GM23248 (cell line): ENCODE results near the gene SCAF11. TPM values are rescaled to one million over a fixed set of nuclear protein-coding genes. Genes with fewer than 3 reads are reported as not detected.

Source experiments
- DNase-seq: peaks from one replicate; pipeline ENCODE4 v3.0.0-alpha.2; 2015
- H2AFZ ChIP-seq: fragments of 200-600 bp; sonication (generic); 2 replicates; pipeline ENCODE4 v1.6.1; 2016; ENCODE audit warnings: antibody characterized with exemption
- H3F3A ChIP-seq: fragments of 200-600 bp; sonication (generic); 2 replicates; pipeline ENCODE4 v1.6.1; 2016; ENCODE audit warnings: mild to moderate bottlenecking, antibody characterized with exemption, mixed run types; ENCODE audit not compliant: insufficient read depth
- H3K27ac ChIP-seq: fragments of 200-600 bp; sonication (generic); 2 replicates; pipeline ENCODE4 v1.5.1; 2016; ENCODE audit warnings: mild to moderate bottlenecking
- H3K27me3 ChIP-seq: fragments of 200-600 bp; sonication (generic); replicated peaks from 2 replicates; pipeline ENCODE4 v1.6.1; 2016; ENCODE audit warnings: mild to moderate bottlenecking; ENCODE audit not compliant: insufficient read depth
- H3K36me3 ChIP-seq: fragments of 200-600 bp; sonication (generic); 2 replicates; pipeline ENCODE4 v1.6.1; 2016; ENCODE audit warnings: low read depth, mild to moderate bottlenecking
- H3K4me1 ChIP-seq: fragments of 200-600 bp; sonication (generic); 2 replicates; pipeline ENCODE4 v1.6.1; 2016; ENCODE audit warnings: mild to moderate bottlenecking; ENCODE audit not compliant: insufficient read depth
- H3K4me2 ChIP-seq: fragments of 200-600 bp; sonication (generic); one replicate; pipeline ENCODE4 v1.6.1; 2016; ENCODE audit warnings: mild to moderate bottlenecking; ENCODE audit not compliant: unreplicated experiment
- H3K4me3 ChIP-seq: fragments of 200-600 bp; sonication (generic); 2 replicates; pipeline ENCODE4 v1.5.1; 2016; ENCODE audit warnings: mild to moderate bottlenecking
- H3K79me2 ChIP-seq: fragments of 200-600 bp; sonication (generic); 2 replicates; pipeline ENCODE4 v1.6.1; 2016; ENCODE audit warnings: mild to moderate bottlenecking; ENCODE audit not compliant: insufficient read depth
- H3K9ac ChIP-seq: fragments of 200-600 bp; sonication (generic); 2 replicates; pipeline ENCODE4 v1.6.1; 2016; ENCODE audit warnings: mild to moderate bottlenecking
- H3K9me2 ChIP-seq: fragments of 200-600 bp; sonication (generic); 2 replicates; pipeline ENCODE4 v1.6.1; 2016; ENCODE audit warnings: mixed run types, mild to moderate bottlenecking, moderate library complexity; ENCODE audit not compliant: insufficient read depth
- H3K9me3 ChIP-seq: fragments of 200-600 bp; sonication (generic); one replicate; pipeline ENCODE4 v1.6.1; 2017; ENCODE audit warnings: low read depth
- H4K20me1 ChIP-seq: fragments of 200-600 bp; sonication (generic); 2 replicates; pipeline ENCODE4 v1.6.0; 2016; ENCODE audit not compliant: insufficient read depth
- EZH2 ChIP-seq: fragments of 200-600 bp; sonication (generic); IDR thresholded peaks from 2 replicates; pipeline ENCODE4 v1.6.1; 2018; ENCODE audit warnings: antibody characterized with exemption, mild to moderate bottlenecking; ENCODE audit not compliant: insufficient read depth, poor library complexity, severe bottlenecking
- EZH2phosphoT487 ChIP-seq: fragments of 200-600 bp; sonication (generic); IDR thresholded peaks from 2 replicates; pipeline ENCODE4 v1.6.1; 2018; ENCODE audit warnings: antibody characterized with exemption, moderate library complexity, mild to moderate bottlenecking, low read depth; ENCODE audit not compliant: insufficient read depth
- WGBS, 2 experiments: methylation state at CpG; one replicate each; pipeline ENCODE4 v1.1.6; 2015 to 2017; ENCODE audit warnings: low lambda C conversion rate in 2 of 2, low coverage in 1 of 2; ENCODE audit errors: missing lambda C conversion rate in 2 of 2; 5-methylcytosine and 5-hydroxymethylcytosine counted together
- in situ Hi-C: fragments of 300-500 bp; cut with MboI; formaldehyde crosslinking; loops from 2 replicates; pipeline ENCODE4 v1.15.0; 2020
- polyA plus RNA-seq: library from polyadenylated mRNA; unstranded; fragments of >200 nt; fragmentation: Nextera tagmentation; extraction: Ambion mirVana; gene quantifications from 2 replicates; pipeline ENCODE4 v1.2.1, GENCODE V29; 2016
- total RNA-seq: library from RNA; depleted of rRNA; stranded (reverse); fragments of >200 nt; shearing (Covaris generic); gene quantifications from 2 replicates; pipeline ENCODE4 v1.2.3, GENCODE V29; 2014

Gene SCAF11
- total and polyA plus RNA-seq, 2 experiments from 2014 or later: 70.5 to 88.1 TPM

DNA sequence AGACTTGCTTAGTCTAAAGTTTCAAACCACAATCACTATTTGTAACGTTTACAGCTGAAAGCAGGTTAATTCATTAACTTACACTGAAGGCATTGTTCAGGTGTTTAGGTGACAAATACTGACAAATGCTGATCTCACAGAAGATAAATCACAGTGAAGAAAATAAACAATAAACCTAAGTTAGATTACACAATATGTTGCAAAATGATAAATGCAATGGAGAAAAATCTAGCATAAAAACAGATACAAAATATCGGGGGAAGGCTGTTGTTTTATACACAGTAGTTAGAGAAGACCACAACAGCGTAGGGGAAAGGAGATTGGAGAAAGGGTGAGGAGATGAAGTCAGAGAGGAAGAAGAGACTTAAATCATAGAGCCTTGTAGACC lies 3.0 kb downstream of the SCAF11 start:
- no peak for DNase-seq
- Histone ChIP-seq H3K27me3 (no peaks in the 10 kb centered on the region), H3F3A (peaks cover 34% of the 10 kb centered on the region), H3K9me3 (no peaks in the 10 kb centered on the region), H3K4me2 (peak overlapping the region; percentile 95), H3K27ac (peak overlapping the region; percentile 99), H3K9me2 (no peaks in the 10 kb centered on the region), H4K20me1 (peaks cover 17% of the 10 kb centered on the region; the same call in 1 of the 2 replicates), H3K9ac (peak overlapping the region; percentile 10), H3K36me3 (no peaks in the 10 kb centered on the region), H3K4me3 (peak overlapping the region; percentile 80), H3K4me1 (peaks cover 21% of the 10 kb centered on the region), H3K79me2 (peaks cover 80% of the 10 kb centered on the region), H2AFZ (no peak overlapping the region)
- WGBS, 2 experiments: 56 to 58% methylated on average over 3 of the region's 3 CpGs
- no peak for TF ChIP-seq EZH2
- in situ Hi-C loops: no loop called here

DNA sequence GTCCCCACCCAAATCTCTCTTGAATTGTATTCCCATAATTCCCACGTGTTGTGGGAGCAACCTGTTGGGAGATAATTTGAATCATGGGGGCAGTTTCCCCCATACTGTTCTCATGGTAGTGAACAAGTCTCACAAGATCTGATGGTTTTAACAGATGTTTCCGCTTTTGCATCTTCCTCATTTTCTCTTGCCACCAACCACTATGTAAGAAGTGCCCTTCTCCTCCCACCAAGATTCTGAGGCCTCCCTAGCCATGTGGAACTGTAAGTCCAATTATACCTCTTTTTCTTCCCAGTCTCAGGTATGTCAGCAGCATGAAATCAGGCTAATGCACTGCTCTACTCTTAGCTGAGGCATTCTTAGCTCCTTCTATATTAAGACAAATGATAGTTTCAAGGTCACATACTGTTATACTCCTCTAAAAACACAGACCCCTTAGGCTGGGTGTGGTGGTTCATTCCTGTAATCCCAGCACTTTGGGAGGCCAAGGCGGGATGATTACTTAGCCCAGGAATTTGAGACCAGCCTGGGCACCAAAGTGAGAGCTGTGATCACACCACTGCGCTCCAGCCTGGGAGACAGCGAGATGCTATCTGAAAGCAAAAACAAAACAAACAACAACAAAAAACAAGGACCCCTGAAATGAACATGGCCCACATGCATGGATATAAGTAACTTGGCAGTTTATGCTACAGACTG lies 3.6 kb downstream of the SCAF11 start:
- WGBS, 2 experiments: 74 to 75% methylated on average over 5 of the region's 5 CpGs
- H3F3A ChIP-seq: peaks cover 30% of the 10 kb centered on the region
- H3K27me3 ChIP-seq: no peaks in the 10 kb centered on the region
- H3K9ac ChIP-seq: peak overlapping the region; percentile 10
- no peaks in the 10 kb centered on the region for H3K9me2 ChIP-seq
- peak overlapping the region; percentile 99 for H3K27ac ChIP-seq
- no peaks in the 10 kb centered on the region for H3K9me3 ChIP-seq
- peak overlapping the region; percentile 95 for H3K4me2 ChIP-seq
- H3K79me2 ChIP-seq: peaks cover 85% of the 10 kb centered on the region
- no peaks in the 10 kb centered on the region for H3K36me3 ChIP-seq
- H4K20me1 ChIP-seq: peaks cover 17% of the 10 kb centered on the region; the same call in 1 of the 2 replicates
- TF ChIP-seq EZH2 (no peak), EZH2phosphoT487 (no peak)
- peak overlapping the region; percentile 80 for H3K4me3 ChIP-seq
- in situ Hi-C loops: no loop called here
- H2AFZ ChIP-seq: no peak overlapping the region
- H3K4me1 ChIP-seq: peaks cover 23% of the 10 kb centered on the region
- DNase-seq: peak; percentile 35

DNA sequence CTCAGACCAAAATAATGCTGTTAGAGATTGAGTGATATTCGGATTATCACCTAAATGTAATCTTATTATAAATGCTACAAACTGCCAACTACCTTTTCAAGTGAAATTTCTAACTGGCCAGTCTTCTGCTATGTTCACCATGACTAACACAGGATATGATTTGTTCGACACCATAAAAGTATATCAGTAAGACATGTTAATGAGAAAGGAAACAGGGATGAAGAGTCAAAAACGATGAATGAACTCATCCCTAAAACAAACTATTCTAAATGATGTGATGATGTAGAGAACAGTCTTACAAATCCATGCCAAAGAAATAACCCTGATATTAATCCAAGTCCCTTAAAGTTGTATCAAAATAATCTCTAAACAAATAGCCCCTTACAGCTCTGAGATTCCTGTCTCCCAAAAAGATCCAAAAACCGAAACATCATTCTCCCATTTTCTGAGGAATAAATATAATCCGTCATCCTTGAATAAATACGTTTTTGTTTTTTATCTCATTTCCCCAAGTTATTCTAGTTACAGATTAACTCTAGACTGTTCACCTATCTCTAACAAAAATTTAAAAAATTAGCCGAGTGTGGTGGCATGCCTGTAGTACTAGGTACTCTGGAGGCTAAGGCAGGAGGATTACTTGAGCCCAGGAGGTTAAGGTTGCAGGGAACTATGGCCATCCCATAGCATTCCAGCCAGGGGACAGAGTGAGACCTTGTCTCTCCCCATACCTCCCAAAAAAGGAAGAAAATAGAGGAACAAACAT lies 9.1 kb downstream of the SCAF11 start:
- no peaks in the 10 kb centered on the region for H3K9me3 ChIP-seq
- 0 out of 2 replicates have a peak overlapping the region, but pooled peaks have one; percentile 2 for H3K4me3 ChIP-seq
- no peak overlapping the region for H3K4me2 ChIP-seq
- peaks cover 38% of the 10 kb centered on the region for H3K4me1 ChIP-seq
- H3K27ac ChIP-seq: no peak overlapping the region
- no peak overlapping the region for H2AFZ ChIP-seq
- peaks cover 56% of the 10 kb centered on the region for H4K20me1 ChIP-seq
- no peaks in the 10 kb centered on the region for H3K9me2 ChIP-seq
- DNase-seq: peak; percentile 24
- H3K9ac ChIP-seq: no peak overlapping the region
- in situ Hi-C loops: no loop called here
- no peaks in the 10 kb centered on the region for H3K27me3 ChIP-seq
- TF ChIP-seq EZH2 (no peak), EZH2phosphoT487 (no peak)
- peaks cover 19% of the 10 kb centered on the region; the same call in 1 of the 2 replicates for H3F3A ChIP-seq
- 68% methylated on average over 7 of the region's 7 CpGs for WGBS, 2 experiments
- H3K36me3 ChIP-seq: no peaks in the 10 kb centered on the region
- H3K79me2 ChIP-seq: peaks cover 100% of the 10 kb centered on the region

DNA sequence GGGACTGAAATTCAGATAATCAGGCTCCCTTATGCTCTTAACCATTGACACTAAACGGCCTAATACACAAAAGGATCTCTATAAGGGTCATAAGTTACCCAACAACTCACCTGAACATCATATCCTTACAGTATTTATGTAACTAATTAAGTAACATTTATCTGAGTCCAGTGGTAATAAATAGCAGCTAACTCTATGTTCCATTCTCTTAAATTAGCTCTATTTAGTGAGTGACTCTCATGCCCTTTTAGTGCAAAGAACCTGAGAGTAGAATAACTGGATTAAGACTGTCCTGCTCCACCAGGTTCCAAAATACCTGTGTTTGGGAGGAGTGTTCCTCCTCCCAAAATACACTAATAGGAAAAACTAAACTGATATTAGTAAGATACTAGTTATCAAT lies 9.8 kb downstream of the SCAF11 start:
- peaks cover 100% of the 10 kb centered on the region for H3K79me2 ChIP-seq
- TF ChIP-seq EZH2phosphoT487 (no peak), EZH2 (no peak)
- no peak overlapping the region for H2AFZ ChIP-seq
- H3K4me1 ChIP-seq: peaks cover 41% of the 10 kb centered on the region
- no peak overlapping the region for H3K27ac ChIP-seq
- H3K9ac ChIP-seq: no peak overlapping the region
- in situ Hi-C loops: no loop called here
- H3K27me3 ChIP-seq: no peaks in the 10 kb centered on the region
- 97 to 100% methylated on average over 1 of the region's 1 CpG for WGBS, 2 experiments
- no peak for DNase-seq
- H4K20me1 ChIP-seq: peaks cover 56% of the 10 kb centered on the region
- no peaks in the 10 kb centered on the region for H3K9me3 ChIP-seq
- H3K9me2 ChIP-seq: no peaks in the 10 kb centered on the region
- no peak overlapping the region for H3K4me2 ChIP-seq
- no peaks in the 10 kb centered on the region for H3K36me3 ChIP-seq
- H3K4me3 ChIP-seq: no peak overlapping the region
- H3F3A ChIP-seq: peaks cover 19% of the 10 kb centered on the region; the same call in 1 of the 2 replicates
